GM23338 (cell line): ENCODE results near the gene IKZF1. TPM values are rescaled to one million over a fixed set of nuclear protein-coding genes. Genes with fewer than 3 reads are reported as not detected.

Experiments used
- ATAC-seq: fragments of 200-7000 bp; cut with Tn5 transposase; 3 replicates; pipeline ENCODE4 v1.9.1; 2020
- DNase-seq: peaks from one replicate; pipeline ENCODE4 v3.0.0-alpha.2; 2015; ENCODE audit warnings: low spot score
- H2AFZ ChIP-seq: fragments of 200-600 bp; sonication (generic); 2 replicates; pipeline ENCODE4 v1.8.0; 2016; ENCODE audit warnings: antibody characterized with exemption, mild to moderate bottlenecking, moderate library complexity
- H3F3A ChIP-seq: fragments of 200-600 bp; sonication (generic); replicated peaks from 2 replicates; pipeline ENCODE4 v1.8.0; 2017; ENCODE audit warnings: antibody characterized with exemption, mixed run types, low read depth
- H3K27ac ChIP-seq: fragments of 200-600 bp; sonication (generic); 2 replicates; pipeline ENCODE4 v1.6.1; 2016; ENCODE audit warnings: low read depth
- H3K27me3 ChIP-seq: fragments of 200-600 bp; sonication (generic); 2 replicates; pipeline ENCODE4 v1.8.0; 2016; ENCODE audit warnings: mild to moderate bottlenecking, mixed run types, moderate library complexity; ENCODE audit not compliant: insufficient read depth
- H3K36me3 ChIP-seq: fragments of 200-600 bp; sonication (generic); 2 replicates; pipeline ENCODE4 v1.8.0; 2016; ENCODE audit warnings: mild to moderate bottlenecking; ENCODE audit not compliant: insufficient read depth
- H3K4me1 ChIP-seq: fragments of 200-600 bp; sonication (generic); 2 replicates; pipeline ENCODE4 v1.8.0; 2016; ENCODE audit warnings: mild to moderate bottlenecking, moderate library complexity; ENCODE audit not compliant: insufficient read depth
- H3K4me2 ChIP-seq: fragments of 200-600 bp; sonication (generic); 2 replicates; pipeline ENCODE4 v1.7.1; 2017; ENCODE audit warnings: mixed run types
- H3K4me3 ChIP-seq: fragments of 200-600 bp; sonication (generic); 2 replicates; pipeline ENCODE4 v1.6.1; 2016; ENCODE audit warnings: mixed run types
- H3K79me2 ChIP-seq: fragments of 200-600 bp; sonication (generic); replicated peaks from 2 replicates; pipeline ENCODE4 v1.8.0; 2017; ENCODE audit warnings: mild to moderate bottlenecking; ENCODE audit not compliant: insufficient read depth
- H3K9me2 ChIP-seq: fragments of 200-600 bp; sonication (generic); 2 replicates; pipeline ENCODE4 v1.8.0; 2017; ENCODE audit not compliant: insufficient read depth
- H4K20me1 ChIP-seq: fragments of 200-600 bp; sonication (generic); replicated peaks from 2 replicates; pipeline ENCODE4 v1.8.0; 2017; ENCODE audit warnings: mild to moderate bottlenecking; ENCODE audit not compliant: insufficient read depth
- H3K27ac Mint-ChIP-seq: 2 replicates; pipeline ENCODE4 v1.8.0; 2020; ENCODE audit warnings: inconsistent platforms, mild to moderate bottlenecking, moderate library complexity, mixed read lengths
- H3K27me3 Mint-ChIP-seq: 3 replicates; pipeline ENCODE4 v1.8.0; 2022; ENCODE audit warnings: low read depth, mild to moderate bottlenecking, moderate library complexity, mixed read lengths, inconsistent platforms; ENCODE audit not compliant: insufficient read depth, poor library complexity
- H3K36me3 Mint-ChIP-seq: 3 replicates; pipeline ENCODE4 v1.8.0; 2021; ENCODE audit warnings: low read depth, mild to moderate bottlenecking, inconsistent platforms, moderate library complexity, mixed read lengths
- H3K4me1 Mint-ChIP-seq: 3 replicates; pipeline ENCODE4 v1.8.0; 2020; ENCODE audit warnings: mild to moderate bottlenecking, inconsistent platforms, mixed read lengths
- H3K4me3 Mint-ChIP-seq: 3 replicates; pipeline ENCODE4 v1.8.0; 2021; ENCODE audit warnings: moderate library complexity, mild to moderate bottlenecking, inconsistent platforms, mixed read lengths
- H3K9me3 Mint-ChIP-seq: 3 replicates; pipeline ENCODE4 v1.8.0; 2020; ENCODE audit warnings: moderate library complexity, mild to moderate bottlenecking, inconsistent platforms, mixed read lengths
- CREB1 ChIP-seq: fragments of 250-450 bp; sonication (Bioruptor Pico); IDR thresholded peaks from 2 replicates; pipeline ENCODE4 v1.5.0; 2020; ENCODE audit warnings: low read depth, mild to moderate bottlenecking, moderate library complexity
- EZH2 ChIP-seq: fragments of 200-600 bp; sonication (generic); IDR thresholded peaks from one replicate; pipeline ENCODE4 v1.8.0; 2017; ENCODE audit warnings: antibody characterized with exemption, mild to moderate bottlenecking, low read depth; ENCODE audit not compliant: unreplicated experiment
- EZH2phosphoT487 ChIP-seq: fragments of 200-600 bp; sonication (generic); IDR thresholded peaks from one replicate; pipeline ENCODE4 v1.8.1; 2018; ENCODE audit warnings: antibody characterized with exemption; ENCODE audit not compliant: unreplicated experiment
- JUNB ChIP-seq: IDR thresholded peaks from one replicate; pipeline ENCODE4 v1.6.1; 2016; ENCODE audit warnings: antibody characterized with exemption; ENCODE audit not compliant: unreplicated experiment
- NANOG ChIP-seq: IDR thresholded peaks from 2 replicates; pipeline ENCODE4 v1.6.1; 2016; ENCODE audit warnings: antibody characterized with exemption, borderline replicate concordance
- POLR2AphosphoS5 ChIP-seq: IDR thresholded peaks from 2 replicates; pipeline ENCODE4 v1.6.1; 2016; ENCODE audit warnings: antibody characterized with exemption, low read depth
- STAT1 ChIP-seq: IDR thresholded peaks from one replicate; pipeline ENCODE4 v1.6.1; 2016; ENCODE audit warnings: antibody characterized with exemption; ENCODE audit not compliant: unreplicated experiment
- ZNF114 ChIP-seq: fragments of 250-450 bp; sonication (Bioruptor Pico); IDR thresholded peaks from 2 replicates; pipeline ENCODE4 v1.5.0; 2020; ENCODE audit warnings: mild to moderate bottlenecking, moderate library complexity
- ZNF331 ChIP-seq: fragments of 250-450 bp; sonication (Bioruptor Pico); IDR thresholded peaks from 2 replicates; pipeline ENCODE4 v1.5.0; 2020; ENCODE audit warnings: low read depth, mild to moderate bottlenecking, moderate library complexity
- polyA plus RNA-seq: library from polyadenylated mRNA; unstranded; fragments of >200 nt; fragmentation: Nextera tagmentation; extraction: Ambion mirVana; gene quantifications from 2 replicates; pipeline ENCODE4 v1.2.1, GENCODE V29; 2016
- total RNA-seq: library from RNA; depleted of rRNA; stranded (reverse); fragments of >200 nt; shearing (Covaris generic); gene quantifications from 2 replicates; pipeline ENCODE4 v1.2.3, GENCODE V29; 2014
- TF ChIP-seq, protein P1 (sequence below): fragments of 250-450 bp; sonication (Bioruptor Pico); IDR thresholded peaks from 2 replicates; pipeline ENCODE4 v1.5.0; 2020; ENCODE audit warnings: mild to moderate bottlenecking, moderate library complexity
- TF ChIP-seq, protein P2 (sequence below), 2 experiments: fragments of 200-600 bp in 1 of 2; sonication (generic) in 1 of 2; conservative IDR thresholded peaks; 2 replicates each; pipeline versions ENCODE4 v1.5.1 to v1.6.1; 2016 to 2017; ENCODE audit warnings: antibody characterized with exemption in 2 of 2, low read depth in 2 of 2, mild to moderate bottlenecking in 2 of 2, moderate library complexity in 1 of 2
- TF ChIP-seq, protein P3 (sequence below): IDR thresholded peaks from 2 replicates; pipeline ENCODE4 v1.6.1; 2016; ENCODE audit warnings: antibody characterized with exemption

The IKZF1 gene
- total and polyA plus RNA-seq, 2 experiments from 2014 or later: 0.57 to 1.8 TPM

DNA sequence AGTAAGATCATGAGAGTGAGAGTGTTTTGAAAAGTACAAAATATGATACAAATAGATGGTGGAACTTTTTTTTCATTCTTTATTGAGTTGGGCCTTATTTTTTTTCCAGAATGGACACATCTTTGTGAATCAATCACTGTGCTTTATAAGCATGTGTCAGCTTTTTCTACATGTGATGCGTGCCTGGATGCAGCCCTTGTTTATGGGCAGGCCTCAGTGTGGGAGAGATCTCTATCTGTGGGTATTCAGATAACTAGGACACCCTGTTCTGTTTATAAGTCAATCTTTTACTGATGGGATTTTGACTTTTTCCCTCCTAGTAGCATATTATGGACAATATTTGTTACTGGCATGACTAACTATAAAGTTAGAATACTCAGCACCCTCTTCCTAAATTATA lies 42.9 kb upstream of the IKZF1 start (continued):
- TF ChIP-seq, protein P1, sequence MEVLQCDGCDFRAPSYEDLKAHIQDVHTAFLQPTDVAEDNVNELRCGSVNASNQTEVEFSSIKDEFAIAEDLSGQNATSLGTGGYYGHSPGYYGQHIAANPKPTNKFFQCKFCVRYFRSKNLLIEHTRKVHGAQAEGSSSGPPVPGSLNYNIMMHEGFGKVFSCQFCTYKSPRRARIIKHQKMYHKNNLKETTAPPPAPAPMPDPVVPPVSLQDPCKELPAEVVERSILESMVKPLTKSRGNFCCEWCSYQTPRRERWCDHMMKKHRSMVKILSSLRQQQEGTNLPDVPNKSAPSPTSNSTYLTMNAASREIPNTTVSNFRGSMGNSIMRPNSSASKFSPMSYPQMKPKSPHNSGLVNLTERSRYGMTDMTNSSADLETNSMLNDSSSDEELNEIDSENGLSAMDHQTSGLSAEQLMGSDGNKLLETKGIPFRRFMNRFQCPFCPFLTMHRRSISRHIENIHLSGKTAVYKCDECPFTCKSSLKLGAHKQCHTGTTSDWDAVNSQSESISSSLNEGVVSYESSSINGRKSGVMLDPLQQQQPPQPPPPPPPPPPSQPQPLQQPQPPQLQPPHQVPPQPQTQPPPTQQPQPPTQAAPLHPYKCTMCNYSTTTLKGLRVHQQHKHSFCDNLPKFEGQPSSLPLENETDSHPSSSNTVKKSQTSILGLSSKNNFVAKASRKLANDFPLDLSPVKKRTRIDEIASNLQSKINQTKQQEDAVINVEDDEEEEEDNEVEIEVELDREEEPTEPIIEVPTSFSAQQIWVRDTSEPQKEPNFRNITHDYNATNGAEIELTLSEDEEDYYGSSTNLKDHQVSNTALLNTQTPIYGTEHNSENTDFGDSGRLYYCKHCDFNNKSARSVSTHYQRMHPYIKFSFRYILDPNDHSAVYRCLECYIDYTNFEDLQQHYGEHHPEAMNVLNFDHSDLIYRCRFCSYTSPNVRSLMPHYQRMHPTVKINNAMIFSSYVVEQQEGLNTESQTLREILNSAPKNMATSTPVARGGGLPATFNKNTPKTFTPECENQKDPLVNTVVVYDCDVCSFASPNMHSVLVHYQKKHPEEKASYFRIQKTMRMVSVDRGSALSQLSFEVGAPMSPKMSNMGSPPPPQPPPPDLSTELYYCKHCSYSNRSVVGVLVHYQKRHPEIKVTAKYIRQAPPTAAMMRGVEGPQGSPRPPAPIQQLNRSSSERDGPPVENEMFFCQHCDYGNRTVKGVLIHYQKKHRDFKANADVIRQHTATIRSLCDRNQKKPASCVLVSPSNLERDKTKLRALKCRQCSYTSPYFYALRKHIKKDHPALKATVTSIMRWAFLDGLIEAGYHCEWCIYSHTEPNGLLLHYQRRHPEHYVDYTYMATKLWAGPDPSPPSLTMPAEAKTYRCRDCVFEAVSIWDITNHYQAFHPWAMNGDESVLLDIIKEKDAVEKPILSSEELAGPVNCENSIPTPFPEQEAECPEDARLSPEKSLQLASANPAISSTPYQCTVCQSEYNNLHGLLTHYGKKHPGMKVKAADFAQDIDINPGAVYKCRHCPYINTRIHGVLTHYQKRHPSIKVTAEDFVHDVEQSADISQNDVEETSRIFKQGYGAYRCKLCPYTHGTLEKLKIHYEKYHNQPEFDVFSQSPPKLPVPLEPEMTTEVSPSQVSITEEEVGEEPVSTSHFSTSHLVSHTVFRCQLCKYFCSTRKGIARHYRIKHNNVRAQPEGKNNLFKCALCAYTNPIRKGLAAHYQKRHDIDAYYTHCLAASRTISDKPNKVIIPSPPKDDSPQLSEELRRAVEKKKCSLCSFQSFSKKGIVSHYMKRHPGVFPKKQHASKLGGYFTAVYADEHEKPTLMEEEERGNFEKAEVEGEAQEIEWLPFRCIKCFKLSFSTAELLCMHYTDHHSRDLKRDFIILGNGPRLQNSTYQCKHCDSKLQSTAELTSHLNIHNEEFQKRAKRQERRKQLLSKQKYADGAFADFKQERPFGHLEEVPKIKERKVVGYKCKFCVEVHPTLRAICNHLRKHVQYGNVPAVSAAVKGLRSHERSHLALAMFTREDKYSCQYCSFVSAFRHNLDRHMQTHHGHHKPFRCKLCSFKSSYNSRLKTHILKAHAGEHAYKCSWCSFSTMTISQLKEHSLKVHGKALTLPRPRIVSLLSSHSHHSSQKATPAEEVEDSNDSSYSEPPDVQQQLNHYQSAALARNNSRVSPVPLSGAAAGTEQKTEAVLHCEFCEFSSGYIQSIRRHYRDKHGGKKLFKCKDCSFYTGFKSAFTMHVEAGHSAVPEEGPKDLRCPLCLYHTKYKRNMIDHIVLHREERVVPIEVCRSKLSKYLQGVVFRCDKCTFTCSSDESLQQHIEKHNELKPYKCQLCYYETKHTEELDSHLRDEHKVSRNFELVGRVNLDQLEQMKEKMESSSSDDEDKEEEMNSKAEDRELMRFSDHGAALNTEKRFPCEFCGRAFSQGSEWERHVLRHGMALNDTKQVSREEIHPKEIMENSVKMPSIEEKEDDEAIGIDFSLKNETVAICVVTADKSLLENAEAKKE: no peak
- TF ChIP-seq ZNF331 (CRISPR knock-in tag) (no peak), ZNF114 (CRISPR knock-in tag) (no peak), JUNB (no peak)

DNA sequence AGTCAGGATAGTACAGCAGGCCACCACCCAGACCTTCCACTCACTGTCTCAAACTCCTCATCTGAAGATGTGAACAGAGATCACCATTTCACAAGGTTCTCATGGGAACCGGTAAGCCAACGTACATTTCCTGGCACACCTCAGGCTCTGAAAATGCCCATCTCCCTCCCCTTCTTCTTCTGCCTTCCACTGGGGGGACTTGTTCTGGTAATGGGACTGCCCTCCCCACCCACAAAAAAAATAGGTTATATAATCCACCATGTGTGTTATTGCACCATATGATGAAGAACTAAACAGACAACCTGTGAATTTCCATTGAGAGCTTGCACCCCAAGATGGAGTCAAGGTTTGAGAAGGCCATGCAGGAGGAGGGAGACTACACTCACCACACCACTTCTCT lies 42.1 kb upstream of the IKZF1 start:
- H3K4me1 ChIP-seq: peaks cover 11% of the 10 kb centered on the region
- ATAC-seq: no peak
- no peaks in the 10 kb centered on the region for H4K20me1 ChIP-seq
- H3K4me3 ChIP-seq: no peak overlapping the region
- H3K79me2 ChIP-seq: no peaks in the 10 kb centered on the region
- no peak for DNase-seq
- H3K27ac ChIP-seq: no peak overlapping the region
- no peak overlapping the region for H3K4me2 ChIP-seq
- Mint-ChIP-seq H3K9me3 (no peaks in the 10 kb centered on the region), H3K27ac (no peak overlapping the region), H3K36me3 (no peaks in the 10 kb centered on the region), H3K4me1 (peaks cover 23% of the 10 kb centered on the region), H3K27me3 (peaks cover 1% of the 10 kb centered on the region), H3K4me3 (no peak overlapping the region)
- no peaks in the 10 kb centered on the region for H3K36me3 ChIP-seq
- H3K9me2 ChIP-seq: no peaks in the 10 kb centered on the region
- H3F3A ChIP-seq: no peaks in the 10 kb centered on the region
- no peaks in the 10 kb centered on the region for H3K27me3 ChIP-seq
- H2AFZ ChIP-seq: peak overlapping the region; percentile 76; the same call in 1 of the 2 replicates
- TF ChIP-seq ZNF331 (CRISPR knock-in tag) (no peak), JUNB (no peak), ZNF114 (CRISPR knock-in tag) (no peak), POLR2AphosphoS5 (no peak), STAT1 (no peak), NANOG (no peak), CREB1 (CRISPR knock-in tag) (no peak), EZH2 (no peak), EZH2phosphoT487 (no peak)
- TF ChIP-seq, protein P2, sequence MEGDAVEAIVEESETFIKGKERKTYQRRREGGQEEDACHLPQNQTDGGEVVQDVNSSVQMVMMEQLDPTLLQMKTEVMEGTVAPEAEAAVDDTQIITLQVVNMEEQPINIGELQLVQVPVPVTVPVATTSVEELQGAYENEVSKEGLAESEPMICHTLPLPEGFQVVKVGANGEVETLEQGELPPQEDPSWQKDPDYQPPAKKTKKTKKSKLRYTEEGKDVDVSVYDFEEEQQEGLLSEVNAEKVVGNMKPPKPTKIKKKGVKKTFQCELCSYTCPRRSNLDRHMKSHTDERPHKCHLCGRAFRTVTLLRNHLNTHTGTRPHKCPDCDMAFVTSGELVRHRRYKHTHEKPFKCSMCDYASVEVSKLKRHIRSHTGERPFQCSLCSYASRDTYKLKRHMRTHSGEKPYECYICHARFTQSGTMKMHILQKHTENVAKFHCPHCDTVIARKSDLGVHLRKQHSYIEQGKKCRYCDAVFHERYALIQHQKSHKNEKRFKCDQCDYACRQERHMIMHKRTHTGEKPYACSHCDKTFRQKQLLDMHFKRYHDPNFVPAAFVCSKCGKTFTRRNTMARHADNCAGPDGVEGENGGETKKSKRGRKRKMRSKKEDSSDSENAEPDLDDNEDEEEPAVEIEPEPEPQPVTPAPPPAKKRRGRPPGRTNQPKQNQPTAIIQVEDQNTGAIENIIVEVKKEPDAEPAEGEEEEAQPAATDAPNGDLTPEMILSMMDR (conservative IDR thresholded peaks at IDR 0.05; ENCODE audit: low read depth in 2 of 2): no peak
- TF ChIP-seq, protein P3, sequence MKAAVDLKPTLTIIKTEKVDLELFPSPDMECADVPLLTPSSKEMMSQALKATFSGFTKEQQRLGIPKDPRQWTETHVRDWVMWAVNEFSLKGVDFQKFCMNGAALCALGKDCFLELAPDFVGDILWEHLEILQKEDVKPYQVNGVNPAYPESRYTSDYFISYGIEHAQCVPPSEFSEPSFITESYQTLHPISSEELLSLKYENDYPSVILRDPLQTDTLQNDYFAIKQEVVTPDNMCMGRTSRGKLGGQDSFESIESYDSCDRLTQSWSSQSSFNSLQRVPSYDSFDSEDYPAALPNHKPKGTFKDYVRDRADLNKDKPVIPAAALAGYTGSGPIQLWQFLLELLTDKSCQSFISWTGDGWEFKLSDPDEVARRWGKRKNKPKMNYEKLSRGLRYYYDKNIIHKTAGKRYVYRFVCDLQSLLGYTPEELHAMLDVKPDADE: no peak
